ENCODE results near the gene XRN1.

Gene XRN1

DNA sequence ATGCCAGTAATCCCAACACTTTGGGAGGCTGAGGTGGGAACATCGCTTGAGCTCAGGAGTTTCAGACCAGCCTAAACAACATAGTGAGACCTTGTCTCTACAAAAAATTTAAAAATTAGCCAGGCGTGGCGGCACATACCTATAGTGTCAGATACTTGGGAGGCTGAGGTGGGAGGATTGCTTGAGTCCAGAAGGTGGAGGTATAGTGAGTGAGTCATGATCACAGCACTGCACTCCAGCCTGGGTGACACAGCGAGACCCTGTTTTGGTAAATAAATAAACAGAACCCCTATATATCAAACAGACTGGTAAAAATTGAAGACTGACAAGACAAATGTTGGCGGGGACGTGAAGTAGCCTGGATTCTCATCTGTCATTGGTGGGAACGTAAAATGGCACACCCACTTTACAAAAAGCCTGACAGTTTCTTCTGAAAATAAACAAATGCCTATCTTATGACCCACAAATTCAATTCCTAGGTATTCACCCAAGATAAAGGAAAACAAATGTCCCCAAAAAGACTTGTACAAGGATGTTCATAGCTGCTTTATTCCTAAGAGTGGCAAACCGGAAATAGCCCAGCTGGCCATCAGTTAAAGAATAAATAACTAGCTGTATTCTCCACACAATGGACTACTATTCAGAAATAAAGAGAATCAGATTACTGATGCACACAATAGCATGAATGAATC lies 175.5 kb downstream of the XRN1 start:
- DNase-seq (ENCODE audit: low read depth): peak; percentile 34

DNA sequence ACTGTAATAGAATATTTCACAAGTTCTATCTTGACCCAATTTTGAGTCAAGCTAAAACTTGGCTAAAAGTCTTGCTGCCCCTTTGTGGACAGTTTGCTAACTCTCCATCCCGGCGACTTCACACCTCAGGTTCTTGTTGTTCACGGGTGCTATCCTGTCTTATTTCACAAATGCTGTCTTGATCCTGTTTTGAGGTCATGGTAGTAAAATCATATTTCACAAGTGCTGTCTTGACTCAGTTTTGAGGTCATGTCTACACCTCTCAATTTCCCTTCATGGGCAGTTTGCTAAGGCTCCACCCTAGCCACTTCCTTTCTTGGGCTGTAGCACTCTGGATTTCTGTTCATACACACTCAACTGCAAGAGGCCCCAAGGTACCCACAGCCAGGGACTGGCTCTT lies 177.4 kb downstream of the XRN1 start:
- no peak for DNase-seq (ENCODE audit: low read depth)

DNA sequence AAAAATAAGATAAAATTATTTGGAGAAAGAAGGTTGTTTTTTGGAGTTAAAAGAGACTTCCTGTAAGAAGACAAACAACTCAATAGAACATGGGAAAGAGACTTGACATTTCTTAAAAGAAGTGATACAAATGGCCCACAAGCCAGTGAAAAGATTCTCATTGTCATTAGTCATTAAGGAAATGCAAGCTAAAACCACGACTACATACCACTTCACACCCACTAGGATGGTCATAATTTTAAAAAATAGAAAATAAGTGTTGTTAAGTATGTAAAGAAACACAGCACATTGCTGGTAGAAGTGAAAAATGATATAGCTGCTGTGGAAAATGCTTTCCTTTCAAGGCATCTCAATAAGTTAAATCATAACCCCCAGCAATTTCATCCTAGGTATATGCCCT lies 178.1 kb downstream of the XRN1 start:
- no peak for DNase-seq (ENCODE audit: low read depth)

DNA sequence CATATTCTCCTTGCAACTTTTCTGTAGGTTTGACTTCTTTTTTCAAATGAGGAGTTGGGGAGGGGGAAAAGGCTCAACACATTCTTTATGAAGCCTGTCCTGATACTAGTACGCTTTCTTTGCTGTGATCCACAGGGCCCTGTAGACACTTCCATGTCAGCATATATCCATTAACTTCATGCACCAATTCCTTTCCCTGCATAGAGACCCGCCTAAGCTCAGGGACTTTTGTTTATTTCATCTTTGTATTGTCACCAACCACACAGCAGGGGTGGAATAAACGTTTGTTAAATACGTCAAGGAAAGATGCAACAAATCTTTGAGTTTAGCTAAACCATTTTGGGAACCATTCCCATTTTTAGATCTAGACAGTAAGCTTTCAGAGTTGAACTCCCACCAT lies 179.4 kb downstream of the XRN1 start:
- no peak for DNase-seq (ENCODE audit: low read depth)

DNA sequence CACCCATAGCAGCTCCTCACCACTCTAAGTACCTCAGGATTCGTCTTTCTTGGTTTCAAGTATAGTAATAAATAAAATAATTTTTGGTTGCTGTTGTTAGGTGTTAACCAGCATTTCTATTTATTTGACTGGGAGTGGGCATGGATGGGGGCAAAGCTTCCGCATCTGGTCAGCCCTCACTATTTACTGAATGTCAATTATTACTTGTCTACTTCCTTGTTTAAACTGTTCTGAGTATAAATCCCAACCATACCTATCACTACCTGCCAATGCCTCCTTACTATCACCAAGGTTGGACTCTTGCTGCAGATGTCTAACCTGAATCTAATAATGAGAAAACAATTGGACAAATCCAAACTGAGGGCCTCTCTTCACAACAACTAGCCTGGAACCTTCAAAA lies 180.6 kb downstream of the XRN1 start:
- no peak for DNase-seq (ENCODE audit: low read depth)

DNA sequence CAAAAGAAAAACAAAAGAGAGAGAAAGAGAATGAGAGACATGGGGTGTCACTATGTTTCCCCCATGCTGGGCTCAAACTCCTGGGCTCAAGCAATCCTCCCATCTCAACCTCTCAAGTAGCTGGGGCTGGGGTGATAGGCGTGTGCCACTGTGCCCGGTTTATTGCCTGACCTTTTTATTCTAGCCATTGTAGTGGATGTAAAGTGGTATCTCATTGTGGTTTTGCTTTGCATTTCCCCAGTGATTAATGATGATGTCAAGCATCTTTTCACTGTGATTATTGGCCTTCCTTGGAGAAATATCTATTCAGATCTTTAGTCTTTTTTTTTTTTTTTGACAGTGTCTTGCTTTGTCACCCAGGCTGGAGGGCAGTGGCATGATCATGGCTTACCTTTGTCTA lies 184.7 kb downstream of the XRN1 start:
- no peak for DNase-seq (ENCODE audit: low read depth)

DNA sequence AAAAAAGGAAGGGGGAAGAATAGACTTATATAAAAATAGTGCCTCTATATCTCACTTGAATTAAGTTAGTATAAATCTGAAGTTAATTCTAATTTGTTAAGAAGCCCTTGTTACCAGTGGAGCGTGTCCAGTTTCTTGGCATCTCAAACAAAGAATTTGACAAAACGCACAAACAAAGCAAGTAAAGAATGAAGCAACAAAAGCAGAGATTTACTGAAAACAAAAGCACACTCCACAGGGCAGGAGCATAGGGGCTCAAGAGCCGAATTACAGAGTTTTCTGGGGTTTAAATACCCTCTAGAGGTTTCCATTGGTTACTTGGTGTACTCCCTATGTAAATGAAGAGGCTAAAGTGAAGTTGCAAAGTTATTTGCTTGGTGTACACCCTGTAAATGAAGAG lies 188.5 kb downstream of the XRN1 start:
- no peak for DNase-seq (ENCODE audit: low read depth)

DNA sequence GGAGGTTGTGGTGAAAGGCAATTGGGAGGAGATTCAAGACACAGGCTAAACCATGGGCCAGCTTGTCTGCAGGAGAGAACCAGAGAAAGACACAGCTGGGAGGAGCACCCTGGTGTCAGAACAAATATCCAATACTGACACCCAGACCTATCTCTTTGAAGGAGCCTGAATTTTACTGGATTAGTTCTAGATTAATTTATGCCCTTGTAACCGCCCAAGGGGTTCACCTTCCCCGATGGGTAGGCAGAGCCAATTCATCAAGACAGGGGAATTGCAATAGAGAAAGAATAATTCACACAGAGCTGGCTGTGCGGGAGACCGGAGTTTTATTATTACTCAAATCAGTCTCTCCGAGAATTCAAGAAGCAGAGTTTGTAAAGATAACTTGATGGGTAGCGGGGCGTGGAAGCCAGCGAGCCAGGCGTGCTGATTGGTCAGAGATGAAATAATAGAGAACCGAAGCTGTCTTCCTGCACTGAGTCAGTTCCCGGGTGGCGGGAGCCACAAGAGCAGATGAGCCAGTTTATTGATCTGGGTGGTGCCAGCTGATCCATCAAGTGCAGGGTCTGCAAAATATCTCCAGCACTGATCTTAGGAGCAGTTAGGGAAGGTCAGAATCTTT lies 191.0 kb downstream of the XRN1 start:
- no peak for DNase-seq (ENCODE audit: low read depth)

Data from HS-27A (cell line).